Activated CD8-positive, alpha-beta T cell treated with anti-CD3 and anti-CD28 coated beads for 36 hours (primary cell): ENCODE results near the gene SLC30A10. TPM values are rescaled to one million over a fixed set of nuclear protein-coding genes. Genes with fewer than 3 reads are reported as not detected.
"Not testable (repeated sequence)": the region's sequence is repeated elsewhere in the genome, so short reads cannot be mapped to it uniquely, and the experiment has no call there.

Experiments used
- ATAC-seq: fragments of 200-7000 bp; cut with Tn5 transposase; one replicate; pipeline ENCODE4 v1.10.0; 2021; ENCODE audit warnings: mild to moderate bottlenecking, moderate library complexity
- CTCF ChIA-PET: fragments of 350-600 bp; sonication (Branson Sonifier 250); formaldehyde crosslinking; loops from one replicate; lab custom pipeline; 2021; ENCODE audit warnings: antibody characterized with exemption; lab: Charles Lee
- POLR2A ChIA-PET: fragments of 350-600 bp; sonication (Branson Sonifier 250); formaldehyde crosslinking; loops from one replicate; lab custom pipeline; 2021; ENCODE audit warnings: antibody characterized with exemption; lab: Charles Lee
- DNase-seq: peaks from one replicate; pipeline ENCODE4 v3.0.0-alpha.2; 2020
- H3K27ac Mint-ChIP-seq: one replicate; pipeline ENCODE4 v1.8.0; 2021; ENCODE audit warnings: mild to moderate bottlenecking, mixed read lengths
- H3K27me3 Mint-ChIP-seq: one replicate; pipeline ENCODE4 v1.8.0; 2021; ENCODE audit warnings: mixed read lengths
- H3K36me3 Mint-ChIP-seq: one replicate; pipeline ENCODE4 v1.8.0; 2021; ENCODE audit warnings: low read depth, mixed read lengths
- H3K4me1 Mint-ChIP-seq: one replicate; pipeline ENCODE4 v1.8.0; 2021; ENCODE audit warnings: low read depth, mixed read lengths
- H3K4me3 Mint-ChIP-seq: one replicate; pipeline ENCODE4 v1.8.0; 2021; ENCODE audit warnings: mild to moderate bottlenecking, moderate library complexity, mixed read lengths
- H3K9me3 Mint-ChIP-seq: one replicate; pipeline ENCODE4 v1.8.0; 2021; ENCODE audit warnings: mixed read lengths
- CTCF ChIP-seq: fragments of 200-600 bp; IDR thresholded peaks from one replicate; pipeline ENCODE4 v1.8.0; 2022; ENCODE audit warnings: antibody characterized with exemption, mild to moderate bottlenecking
- intact Hi-C: fragments of 100-400 bp; cut with micrococcal nuclease; formaldehyde crosslinking; loops from one replicate; pipeline ENCODE4 v1.10.0; 2022
- total RNA-seq, 2 experiments: library from RNA; stranded (reverse); gene quantifications; one replicate each; pipeline ENCODE4 v1.2.3, GENCODE V29; 2021

Gene SLC30A10
- total RNA-seq, 2 experiments from 2014 or later, result not detected

- no peak for DNase-seq
- TF ChIP-seq CTCF, result no peak
- no peak for ATAC-seq
- CTCF ChIA-PET, result no interaction called here
- Mint-ChIP-seq H3K27me3 (no peaks in the 10 kb centered on the region), H3K9me3 (no peaks in the 10 kb centered on the region), H3K4me3 (no peak overlapping the region), H3K4me1 (no peaks in the 10 kb centered on the region), H3K36me3 (no peaks in the 10 kb centered on the region), H3K27ac (no peak overlapping the region)
- POLR2A ChIA-PET, result no interaction called here
- intact Hi-C loops, result no loop called here
Measured at GRCh38 chr1:219954736-219955421, 26.5 kb upstream of the SLC30A10 start.

- CTCF ChIA-PET, result no interaction called here
- Mint-ChIP-seq H3K36me3 (no peaks in the 10 kb centered on the region), H3K4me3 (no peak overlapping the region), H3K4me1 (no peaks in the 10 kb centered on the region), H3K9me3 (no peaks in the 10 kb centered on the region), H3K27me3 (no peaks in the 10 kb centered on the region), H3K27ac (no peak overlapping the region)
- ATAC-seq (no peak), DNase-seq (no peak)
- POLR2A ChIA-PET, result no interaction called here
- no peak for TF ChIP-seq CTCF
- intact Hi-C loops, result no loop called here
Measured at GRCh38 chr1:219954052-219954451, 25.7 kb upstream of the SLC30A10 start.

GRCh38 chr1:219952361-219952760, 24.0 kb upstream of the SLC30A10 start:
- H3K9me3 Mint-ChIP-seq, result no peaks in the 10 kb centered on the region
- intact Hi-C loops, result no loop called here
- no peaks in the 10 kb centered on the region for H3K27me3 Mint-ChIP-seq
- no peaks in the 10 kb centered on the region for H3K36me3 Mint-ChIP-seq
- ChIA-PET CTCF (no interaction called here), POLR2A (no interaction called here)
- TF ChIP-seq CTCF, result no peak
- no peak overlapping the region for H3K27ac Mint-ChIP-seq
- DNase-seq (no peak), ATAC-seq (no peak)
- H3K4me1 Mint-ChIP-seq, result no peaks in the 10 kb centered on the region
- no peak overlapping the region for H3K4me3 Mint-ChIP-seq

- intact Hi-C loops, H3K27ac Mint-ChIP-seq, H3K36me3 Mint-ChIP-seq, DNase-seq, ATAC-seq, H3K4me3 Mint-ChIP-seq, H3K9me3 Mint-ChIP-seq, H3K4me1 Mint-ChIP-seq, POLR2A ChIA-PET, H3K27me3 Mint-ChIP-seq: not testable (repeated sequence)
- CTCF ChIA-PET, result interaction anchor here (1.4 kb wide), 1 partner anchor 36 kb away, joined by 3 read pairs; no protein-coding TSS in a partner anchor
Measured at GRCh38 chr1:219949227-219949626, 20.9 kb upstream of the SLC30A10 start.

- H3K9me3 Mint-ChIP-seq, H3K4me3 Mint-ChIP-seq, CTCF ChIA-PET, intact Hi-C loops, H3K27me3 Mint-ChIP-seq, DNase-seq, ATAC-seq, H3K4me1 Mint-ChIP-seq, H3K36me3 Mint-ChIP-seq, H3K27ac Mint-ChIP-seq, POLR2A ChIA-PET: not testable (repeated sequence)
Measured at GRCh38 chr1:219948766-219949165, 20.4 kb upstream of the SLC30A10 start.

- intact Hi-C loops, result no loop called here
- no peak for TF ChIP-seq CTCF
- H3K27me3 Mint-ChIP-seq, result peaks cover 11% of the 10 kb centered on the region
- POLR2A ChIA-PET, result no interaction called here
- DNase-seq, result no peak
- ATAC-seq, result no peak
- CTCF ChIA-PET, result no interaction called here
- no peak overlapping the region for H3K4me3 Mint-ChIP-seq
- H3K9me3 Mint-ChIP-seq, result no peaks in the 10 kb centered on the region
- H3K4me1 Mint-ChIP-seq, result no peaks in the 10 kb centered on the region
- H3K27ac Mint-ChIP-seq, result no peak overlapping the region
- no peaks in the 10 kb centered on the region for H3K36me3 Mint-ChIP-seq
Measured at GRCh38 chr1:219945795-219946194, 17.4 kb upstream of the SLC30A10 start.
